K562 (cell line): ENCODE measurements around the gene TCF12. TPM values are rescaled to one million over a fixed set of nuclear protein-coding genes. Genes with fewer than 3 reads are reported as not detected.
A peak's percentile ranks its signal among the peaks of the same experiment; 100 is the strongest.

ENCODE experiments used
- BRCA1 ChIP-seq, 2 experiments: fragments of 450-650 bp in 1 of 2; sonication (generic) in 1 of 2; formaldehyde crosslinking in 1 of 2; IDR thresholded peaks; 2 replicates each; pipeline versions ENCODE4 v1.5.0 to v1.6.1; 2017 to 2020; ENCODE audit warnings: mild to moderate bottlenecking in 1 of 2, missing genetic modification reagents in 1 of 2
- CC2D1A ChIP-seq: fragments of 450-650 bp; IDR thresholded peaks from 2 replicates; pipeline ENCODE4 v1.6.1; 2017; ENCODE audit warnings: mild to moderate bottlenecking
- CHCHD3 ChIP-seq: fragments of 250-450 bp; sonication (Bioruptor Pico); IDR thresholded peaks from 2 replicates; pipeline ENCODE4 v2.1.2; 2022; ENCODE audit warnings: mild to moderate bottlenecking
- CTBP1 ChIP-seq: fragments of 450-650 bp; IDR thresholded peaks from 2 replicates; pipeline ENCODE4 v1.6.1; 2016; ENCODE audit warnings: borderline replicate concordance
- DMBX1 ChIP-seq: fragments of 250-450 bp; sonication (Bioruptor Pico); IDR thresholded peaks from 2 replicates; pipeline ENCODE4 v1.8.0; 2022; ENCODE audit warnings: inconsistent platforms, mild to moderate bottlenecking, moderate library complexity, borderline replicate concordance
- ELF4 ChIP-seq: fragments of 450-650 bp; formaldehyde crosslinking; IDR thresholded peaks from 2 replicates; pipeline ENCODE4 v1.4.0; 2022; ENCODE audit warnings: missing genetic modification characterization
- MYC ChIP-seq, 2 experiments: fragments of 250-450 bp in 1 of 2; sonication (Bioruptor Pico) in 1 of 2; IDR thresholded peaks; 2 replicates each; pipeline versions ENCODE4 v1.5.1 to v1.6.1; 2012 to 2021; ENCODE audit warnings: low read depth in 2 of 2, borderline replicate concordance in 1 of 2, improper control_type of control experiment in 1 of 2, low read length in 1 of 2, mild to moderate bottlenecking in 1 of 2, moderate library complexity in 1 of 2
- POLR2A ChIP-seq: fragments of 450-650 bp; conservative IDR thresholded peaks from 2 replicates; pipeline ENCODE4 v1.6.1; 2016
- PTRF ChIP-seq: fragments of 450-650 bp; IDR thresholded peaks from 2 replicates; pipeline ENCODE4 v1.6.1; 2016; ENCODE audit warnings: mild to moderate bottlenecking, missing genetic modification characterization, missing compliant biosample characterization
- SMARCA4 ChIP-seq: fragments of 450-650 bp; IDR thresholded peaks from 2 replicates; pipeline ENCODE4 v1.6.1; 2016
- ZNF431 ChIP-seq: sonication (generic); formaldehyde crosslinking; IDR thresholded peaks from 2 replicates; pipeline ENCODE4 v1.8.0; 2022; ENCODE audit warnings: mild to moderate bottlenecking, missing genetic modification reagents
- ZNF444 ChIP-seq: fragments of 250-450 bp; sonication (Bioruptor Pico); IDR thresholded peaks from 2 replicates; pipeline ENCODE4 v1.4.0; 2020; ENCODE audit warnings: mild to moderate bottlenecking, moderate library complexity
- ZNF561 ChIP-seq: fragments of 450-650 bp; formaldehyde crosslinking; conservative IDR thresholded peaks from 2 replicates; pipeline ENCODE4 v1.4.0; 2020; ENCODE audit warnings: mild to moderate bottlenecking, moderate library complexity
- ZNF699 ChIP-seq: fragments of 250-450 bp; sonication (Bioruptor Pico); IDR thresholded peaks from 2 replicates; pipeline ENCODE4 v1.8.0; 2021; ENCODE audit warnings: mild to moderate bottlenecking, moderate library complexity; ENCODE audit not compliant: insufficient replicate concordance
- ZNF76 ChIP-seq: fragments of 250-450 bp; sonication (Bioruptor Pico); IDR thresholded peaks from 2 replicates; pipeline ENCODE4 v1.4.0; 2020; ENCODE audit warnings: mild to moderate bottlenecking, moderate library complexity, borderline replicate concordance
- polyA plus RNA-seq, 8 experiments: library from polyadenylated mRNA; depleted of rRNA in 4 of 8; stranded (reverse) in 5 of 8; unstranded in 3 of 8; fragments of >200 nt; fragmentation: Nextera tagmentation in 2 of 8; fragmentation: Illumina TruSeq in 1 of 8; extraction: Ambion mirVana in 2 of 8; extraction: Trizol in 1 of 8; gene quantifications; 2 replicates each; pipeline versions ENCODE4 v1.2.1 to v1.2.3, GENCODE V29; 2011 to 2014; ENCODE audit warnings: inconsistent platforms in 1 of 8, missing spikeins in 1 of 8
- total RNA-seq, 7 experiments: library from RNA; depleted of rRNA in 6 of 7; stranded (reverse); fragments of >200 nt in 6 of 7; fragmentation: Illumina TruSeq in 2 of 7; extraction: Trizol in 2 of 7; gene quantifications; 2 replicates each; pipeline versions ENCODE4 v1.2.1 to v1.2.3, GENCODE V29; 2011 to 2021; ENCODE audit warnings: low replicate concordance in 1 of 7
- TF ChIP-seq, protein P1 (sequence below): fragments of 450-650 bp; IDR thresholded peaks from 2 replicates; pipeline ENCODE4 v1.6.1; 2014; ENCODE audit warnings: low read depth, mild to moderate bottlenecking, moderate library complexity, borderline replicate concordance
- TF ChIP-seq, protein P2 (sequence below): fragments of 450-650 bp; formaldehyde crosslinking; IDR thresholded peaks from 2 replicates; pipeline ENCODE4 v1.4.0; 2022; ENCODE audit warnings: missing genetic modification characterization
- TF ChIP-seq, protein P3 (sequence below): sonication (generic); formaldehyde crosslinking; IDR thresholded peaks from 2 replicates; pipeline ENCODE4 v1.8.0; 2022; ENCODE audit warnings: mild to moderate bottlenecking, low read depth, missing genetic modification reagents
- TF ChIP-seq, protein P4 (sequence below): fragments of 250-450 bp; sonication (Bioruptor Pico); IDR thresholded peaks from 2 replicates; pipeline ENCODE4 v1.5.0; 2021; ENCODE audit warnings: mild to moderate bottlenecking, moderate library complexity

TCF12 gene
- total and polyA plus RNA-seq, 9 of the 15 experiments (the other 6 are each of a cell fraction or from before 2014, with no cell fraction given), result 10.5 to 132 (median 52.9) TPM

DNA sequence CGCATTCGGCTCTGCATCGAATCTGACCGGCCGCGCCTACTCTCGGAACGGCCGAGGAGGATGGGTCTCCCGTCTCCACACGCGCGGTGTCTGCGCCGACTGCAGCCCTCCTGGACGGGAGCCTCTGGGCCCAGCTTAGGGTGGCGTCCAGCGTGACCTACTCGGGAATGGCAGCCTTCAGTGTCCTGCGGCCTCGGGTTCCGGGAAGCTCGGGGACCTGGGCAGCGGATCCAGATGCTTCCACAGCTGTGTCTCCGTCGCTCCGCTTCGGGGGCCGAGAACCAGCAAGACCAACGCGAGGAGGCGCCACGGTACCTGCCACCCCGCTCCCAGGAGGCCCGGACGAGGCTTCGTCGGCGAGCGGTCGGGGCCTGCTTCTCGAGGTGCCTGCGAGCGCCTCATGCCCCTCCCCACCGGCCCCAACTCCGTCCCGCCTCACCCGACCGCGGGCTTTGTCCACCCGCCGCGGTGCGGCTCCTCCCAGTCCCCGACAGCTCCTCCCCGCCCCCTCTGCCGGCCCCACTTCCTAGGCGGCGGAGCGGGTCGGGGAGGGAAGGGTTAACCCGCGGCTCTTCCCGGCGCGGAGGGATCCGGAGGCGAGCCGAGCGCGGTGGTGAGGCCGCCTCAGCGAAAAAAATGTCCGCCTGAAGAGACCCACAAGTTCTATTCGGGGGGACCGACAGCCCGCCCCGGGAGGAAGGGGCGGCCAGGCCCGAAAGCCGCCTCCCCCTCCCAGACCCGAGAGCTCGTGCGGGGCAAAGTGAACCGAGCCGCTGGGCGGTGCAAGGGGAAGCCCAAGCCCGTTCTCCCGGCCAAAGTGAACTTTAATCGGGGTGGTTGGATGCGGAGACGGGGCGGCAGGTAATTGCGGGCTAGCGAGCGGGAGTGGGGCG is at the start of gene TCF12 (continued):
- TF ChIP-seq ZNF76 (CRISPR knock-in tag), result no peak
- TF ChIP-seq ZNF561, result 0 out of 2 replicates have a peak, but pooled peaks have one; percentile 25
- peak; percentile 82 for TF ChIP-seq POLR2A
- TF ChIP-seq DMBX1 (CRISPR knock-in tag), result no peak
- peak; percentile 96 for TF ChIP-seq CTBP1
- TF ChIP-seq ZNF699, result no peak
- TF ChIP-seq PTRF (tag), result no peak
- TF ChIP-seq, protein P1, sequence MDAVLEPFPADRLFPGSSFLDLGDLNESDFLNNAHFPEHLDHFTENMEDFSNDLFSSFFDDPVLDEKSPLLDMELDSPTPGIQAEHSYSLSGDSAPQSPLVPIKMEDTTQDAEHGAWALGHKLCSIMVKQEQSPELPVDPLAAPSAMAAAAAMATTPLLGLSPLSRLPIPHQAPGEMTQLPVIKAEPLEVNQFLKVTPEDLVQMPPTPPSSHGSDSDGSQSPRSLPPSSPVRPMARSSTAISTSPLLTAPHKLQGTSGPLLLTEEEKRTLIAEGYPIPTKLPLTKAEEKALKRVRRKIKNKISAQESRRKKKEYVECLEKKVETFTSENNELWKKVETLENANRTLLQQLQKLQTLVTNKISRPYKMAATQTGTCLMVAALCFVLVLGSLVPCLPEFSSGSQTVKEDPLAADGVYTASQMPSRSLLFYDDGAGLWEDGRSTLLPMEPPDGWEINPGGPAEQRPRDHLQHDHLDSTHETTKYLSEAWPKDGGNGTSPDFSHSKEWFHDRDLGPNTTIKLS, result peak; percentile 55
- TF ChIP-seq, protein P2, sequence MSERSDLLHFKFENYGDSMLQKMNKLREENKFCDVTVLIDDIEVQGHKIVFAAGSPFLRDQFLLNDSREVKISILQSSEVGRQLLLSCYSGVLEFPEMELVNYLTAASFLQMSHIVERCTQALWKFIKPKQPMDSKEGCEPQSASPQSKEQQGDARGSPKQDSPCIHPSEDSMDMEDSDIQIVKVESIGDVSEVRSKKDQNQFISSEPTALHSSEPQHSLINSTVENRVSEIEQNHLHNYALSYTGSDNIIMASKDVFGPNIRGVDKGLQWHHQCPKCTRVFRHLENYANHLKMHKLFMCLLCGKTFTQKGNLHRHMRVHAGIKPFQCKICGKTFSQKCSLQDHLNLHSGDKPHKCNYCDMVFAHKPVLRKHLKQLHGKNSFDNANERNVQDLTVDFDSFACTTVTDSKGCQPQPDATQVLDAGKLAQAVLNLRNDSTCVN, result no peak
- TF ChIP-seq CC2D1A, result 0 out of 2 replicates have a peak, but pooled peaks have one; percentile 39
- TF ChIP-seq MYC (IDR thresholded peaks at IDR 0.05; ENCODE audit: low read depth, low read length), result peak; percentile 80
- TF ChIP-seq MYC (CRISPR knock-in tag; IDR thresholded peaks at IDR 0.05; ENCODE audit: borderline replicate concordance, low read depth), result no peak
- TF ChIP-seq, protein P3, sequence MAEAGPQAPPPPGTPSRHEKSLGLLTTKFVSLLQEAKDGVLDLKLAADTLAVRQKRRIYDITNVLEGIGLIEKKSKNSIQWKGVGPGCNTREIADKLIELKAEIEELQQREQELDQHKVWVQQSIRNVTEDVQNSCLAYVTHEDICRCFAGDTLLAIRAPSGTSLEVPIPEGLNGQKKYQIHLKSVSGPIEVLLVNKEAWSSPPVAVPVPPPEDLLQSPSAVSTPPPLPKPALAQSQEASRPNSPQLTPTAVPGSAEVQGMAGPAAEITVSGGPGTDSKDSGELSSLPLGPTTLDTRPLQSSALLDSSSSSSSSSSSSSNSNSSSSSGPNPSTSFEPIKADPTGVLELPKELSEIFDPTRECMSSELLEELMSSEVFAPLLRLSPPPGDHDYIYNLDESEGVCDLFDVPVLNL (CRISPR knock-in tag), result no peak
- TF ChIP-seq BRCA1 (IDR thresholded peaks at IDR 0.05), result no peak
- no peak for TF ChIP-seq BRCA1 (CRISPR knock-in tag; IDR thresholded peaks at IDR 0.05)
- peak; percentile 49; the same call in 1 of the 2 replicates for TF ChIP-seq CHCHD3
- TF ChIP-seq SMARCA4, result no peak; the same call in 1 of the 2 replicates
- TF ChIP-seq ZNF444 (CRISPR knock-in tag), result no peak
- TF ChIP-seq, protein P4, sequence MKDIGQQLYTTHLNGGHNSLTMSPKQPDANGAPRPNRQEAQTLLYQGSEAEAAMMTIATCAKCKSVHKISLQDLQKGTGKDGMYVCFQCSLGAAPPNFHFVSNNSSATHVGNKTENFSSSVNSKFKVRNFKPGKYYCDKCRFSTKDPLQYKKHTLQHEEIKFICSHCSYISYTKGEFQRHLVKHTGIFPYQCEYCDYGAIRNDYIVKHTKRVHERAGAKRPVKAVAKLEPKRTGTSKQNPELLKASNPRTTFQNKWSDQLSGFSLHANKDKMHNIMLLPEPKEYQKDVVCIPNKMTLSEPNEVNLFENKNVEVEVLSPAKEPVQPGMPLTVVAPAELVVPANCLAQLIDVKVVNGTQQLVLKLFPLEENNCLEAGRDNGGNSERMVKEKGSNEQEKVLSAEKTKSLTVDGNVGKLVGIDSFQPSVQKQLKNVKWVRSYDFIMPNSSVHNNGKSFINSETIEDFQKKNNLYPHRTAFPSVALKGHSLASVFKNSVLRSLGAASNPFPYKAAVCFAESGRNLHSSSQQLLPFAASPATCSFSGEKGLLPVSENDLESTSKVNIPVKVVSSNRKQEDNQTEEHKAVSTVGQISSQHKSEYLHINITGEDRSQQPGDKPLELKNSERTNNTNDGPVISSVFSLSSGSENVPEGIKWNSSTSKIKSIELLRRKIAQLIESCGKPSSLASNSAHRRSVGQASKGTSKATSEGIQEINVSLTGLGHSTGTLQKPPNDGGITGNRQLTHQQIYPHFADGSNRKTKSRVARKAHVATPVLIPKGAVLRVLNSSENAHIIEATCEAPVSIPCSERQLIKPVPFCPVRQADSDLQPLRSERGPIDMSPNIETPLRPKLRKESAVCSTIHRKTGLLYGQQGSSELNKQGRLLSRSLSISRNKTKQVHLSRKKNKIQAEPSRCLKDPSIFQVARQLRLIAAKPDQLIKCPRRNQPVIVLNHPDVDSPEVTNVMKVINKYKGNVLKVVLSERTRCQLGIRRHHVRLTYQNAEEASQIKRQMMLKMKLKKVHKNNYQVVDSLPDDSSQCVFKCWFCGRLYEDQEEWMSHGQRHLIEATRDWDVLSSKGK (CRISPR knock-in tag), result no peak
- 0 out of 2 replicates have a peak, but pooled peaks have one; percentile 59 for TF ChIP-seq ELF4
- TF ChIP-seq ZNF431, result peak; percentile 81
